Fibroblast of villous mesenchyme (primary cell): ENCODE results near the gene CDKL1. TPM values are rescaled to one million over a fixed set of nuclear protein-coding genes. Genes with fewer than 3 reads are reported as not detected.

ENCODE experiments used
- DNase-seq: peaks from one replicate; pipeline ENCODE4 v3.0.0-alpha.2; 2010; ENCODE audit warnings: low read depth
- H3K4me3 ChIP-seq: 2 replicates; pipeline ENCODE4 v1.5.1; 2011; ENCODE audit warnings: low read depth, mild to moderate bottlenecking, low read length
- total RNA-seq: library from RNA; depleted of rRNA; stranded (reverse); fragments of >200 nt; gene quantifications from 2 replicates; pipeline ENCODE4 v1.2.3, GENCODE V29; 2012
- TF ChIP-seq, protein P1 (sequence below): IDR thresholded peaks from 2 replicates; pipeline ENCODE4 v1.5.1; 2012; ENCODE audit warnings: low read depth, mild to moderate bottlenecking, low read length; ENCODE audit not compliant: insufficient read depth

CDKL1 gene
- total RNA-seq, 1 donor, result 12.1 TPM

DNA sequence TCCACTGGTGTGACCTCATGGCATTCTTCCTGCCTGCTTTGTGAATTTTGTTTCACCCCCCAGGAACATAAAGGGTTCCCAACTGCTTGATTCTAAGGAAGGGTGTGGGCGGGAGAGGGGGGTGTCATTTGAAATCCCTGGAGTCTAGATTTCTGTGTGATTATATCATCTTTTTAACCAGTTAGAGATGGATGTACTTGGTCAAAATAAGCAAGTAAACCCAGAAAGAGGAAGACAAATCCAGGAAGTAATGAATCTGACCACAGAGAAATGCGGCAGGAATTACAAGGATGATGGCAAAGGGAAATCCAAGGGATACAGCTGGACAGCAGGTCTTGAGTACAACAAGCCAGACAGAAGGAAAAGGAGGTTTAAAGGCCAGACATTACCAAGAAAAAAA lies 45.7 kb downstream of the CDKL1 start:
- TF ChIP-seq, protein P1, sequence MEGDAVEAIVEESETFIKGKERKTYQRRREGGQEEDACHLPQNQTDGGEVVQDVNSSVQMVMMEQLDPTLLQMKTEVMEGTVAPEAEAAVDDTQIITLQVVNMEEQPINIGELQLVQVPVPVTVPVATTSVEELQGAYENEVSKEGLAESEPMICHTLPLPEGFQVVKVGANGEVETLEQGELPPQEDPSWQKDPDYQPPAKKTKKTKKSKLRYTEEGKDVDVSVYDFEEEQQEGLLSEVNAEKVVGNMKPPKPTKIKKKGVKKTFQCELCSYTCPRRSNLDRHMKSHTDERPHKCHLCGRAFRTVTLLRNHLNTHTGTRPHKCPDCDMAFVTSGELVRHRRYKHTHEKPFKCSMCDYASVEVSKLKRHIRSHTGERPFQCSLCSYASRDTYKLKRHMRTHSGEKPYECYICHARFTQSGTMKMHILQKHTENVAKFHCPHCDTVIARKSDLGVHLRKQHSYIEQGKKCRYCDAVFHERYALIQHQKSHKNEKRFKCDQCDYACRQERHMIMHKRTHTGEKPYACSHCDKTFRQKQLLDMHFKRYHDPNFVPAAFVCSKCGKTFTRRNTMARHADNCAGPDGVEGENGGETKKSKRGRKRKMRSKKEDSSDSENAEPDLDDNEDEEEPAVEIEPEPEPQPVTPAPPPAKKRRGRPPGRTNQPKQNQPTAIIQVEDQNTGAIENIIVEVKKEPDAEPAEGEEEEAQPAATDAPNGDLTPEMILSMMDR, result no peak
- peak; percentile 82 for DNase-seq
- no peak overlapping the region for H3K4me3 ChIP-seq

DNA sequence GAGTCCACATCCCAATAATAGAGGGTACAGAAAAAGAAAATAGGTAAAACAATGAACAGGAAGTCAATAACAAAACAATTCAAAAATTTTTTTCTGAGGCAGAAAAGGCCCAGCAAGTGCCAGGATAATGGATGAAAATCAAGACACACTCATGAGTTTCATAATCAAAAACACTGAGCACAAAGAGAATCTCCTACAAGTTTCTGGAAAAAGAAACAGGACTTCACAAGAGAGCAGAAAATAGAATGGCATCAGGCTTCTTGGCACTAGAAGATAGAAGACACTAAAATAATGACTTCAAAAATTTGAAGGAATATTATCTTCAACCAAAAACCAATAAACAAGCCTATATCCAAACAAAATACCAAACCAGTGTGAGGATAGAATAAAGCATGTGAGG lies 47.7 kb downstream of the CDKL1 start:
- DNase-seq, result no peak
- no peak overlapping the region for H3K4me3 ChIP-seq
- TF ChIP-seq, protein P1, result no peak

DNA sequence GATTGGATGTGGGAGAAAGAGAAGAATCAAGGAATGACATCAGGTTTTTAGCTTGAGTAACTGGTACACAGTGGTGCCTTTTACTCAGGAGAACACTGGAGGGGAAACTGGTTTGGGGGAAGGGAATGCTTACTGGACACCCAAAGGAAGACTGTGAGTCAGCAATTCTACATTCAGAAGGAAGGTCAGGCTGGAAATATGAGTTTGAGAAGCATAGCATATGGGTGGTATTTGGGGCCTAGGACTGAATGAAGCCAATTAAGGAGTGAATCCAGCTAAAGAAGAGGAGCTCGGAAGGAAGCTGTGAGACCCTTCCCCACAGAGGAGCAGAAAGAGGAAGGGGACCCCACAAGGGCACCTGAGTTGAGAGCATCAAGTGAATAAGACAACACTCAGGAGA lies 49.2 kb downstream of the CDKL1 start:
- no peak overlapping the region for H3K4me3 ChIP-seq
- TF ChIP-seq, protein P1, result no peak
- DNase-seq, result peak; percentile 62

DNA sequence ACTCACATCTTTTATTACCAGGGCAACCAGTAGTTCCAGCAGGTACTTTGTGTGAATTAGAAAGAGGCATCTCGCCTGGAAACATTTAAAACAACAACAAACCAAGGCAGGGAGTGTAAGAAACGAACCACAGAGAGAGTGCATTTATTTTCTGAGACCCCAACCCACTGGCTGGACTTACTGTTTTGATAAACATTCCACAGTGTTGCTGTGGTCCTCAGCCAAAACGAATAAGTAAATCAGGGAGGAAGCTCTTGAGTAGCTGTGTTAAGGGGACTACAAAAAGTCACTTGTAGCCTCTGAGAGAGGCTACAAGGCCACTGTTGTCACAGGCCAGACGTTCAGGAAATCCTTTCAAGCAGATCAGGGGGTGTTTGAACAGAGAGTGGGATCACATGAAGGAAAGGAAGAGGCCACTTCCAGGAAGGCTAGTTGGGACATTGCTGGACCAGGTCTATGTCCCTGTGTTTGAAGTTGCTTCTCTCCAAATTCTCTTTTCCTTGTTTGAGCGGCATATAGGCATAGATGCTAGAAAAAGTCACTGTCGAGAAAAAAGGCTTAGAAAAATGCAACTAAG lies 50.7 kb downstream of the CDKL1 start:
- no peak overlapping the region for H3K4me3 ChIP-seq
- no peak for DNase-seq
- TF ChIP-seq, protein P1, result no peak

DNA sequence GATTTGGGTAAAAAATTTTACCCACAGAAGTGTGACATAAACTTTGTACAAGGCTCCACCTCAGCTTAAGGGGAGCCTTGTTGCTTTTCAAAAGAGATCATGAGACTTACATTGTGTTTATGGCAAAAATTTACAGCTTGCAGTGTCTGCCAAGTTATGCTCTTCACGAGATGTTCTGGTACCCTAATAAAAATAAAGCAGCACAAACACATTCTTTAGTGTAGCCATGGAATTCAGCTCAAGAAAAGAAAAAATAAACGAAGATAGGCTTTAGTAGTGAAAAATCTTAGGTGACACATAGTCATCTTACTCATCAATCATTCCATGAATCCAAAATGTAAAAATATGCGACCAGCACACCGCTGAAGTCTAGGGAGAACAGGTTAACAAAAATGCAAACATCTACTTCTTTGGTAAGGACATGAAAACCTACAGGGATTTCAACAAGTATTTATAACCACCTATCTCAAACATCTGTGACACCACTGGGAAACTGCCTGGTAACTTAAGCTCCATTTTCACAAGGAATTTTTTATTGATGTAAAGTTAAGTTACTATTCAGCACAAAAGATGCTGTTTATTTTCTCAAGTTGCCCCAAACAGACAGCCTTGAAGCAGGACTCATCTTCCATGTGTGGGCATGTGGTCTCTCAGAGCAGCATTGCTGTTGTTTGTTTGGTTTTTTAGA lies 51.7 kb downstream of the CDKL1 start:
- TF ChIP-seq, protein P1, result no peak
- no peak overlapping the region for H3K4me3 ChIP-seq
- DNase-seq, result peak; percentile 96

DNA sequence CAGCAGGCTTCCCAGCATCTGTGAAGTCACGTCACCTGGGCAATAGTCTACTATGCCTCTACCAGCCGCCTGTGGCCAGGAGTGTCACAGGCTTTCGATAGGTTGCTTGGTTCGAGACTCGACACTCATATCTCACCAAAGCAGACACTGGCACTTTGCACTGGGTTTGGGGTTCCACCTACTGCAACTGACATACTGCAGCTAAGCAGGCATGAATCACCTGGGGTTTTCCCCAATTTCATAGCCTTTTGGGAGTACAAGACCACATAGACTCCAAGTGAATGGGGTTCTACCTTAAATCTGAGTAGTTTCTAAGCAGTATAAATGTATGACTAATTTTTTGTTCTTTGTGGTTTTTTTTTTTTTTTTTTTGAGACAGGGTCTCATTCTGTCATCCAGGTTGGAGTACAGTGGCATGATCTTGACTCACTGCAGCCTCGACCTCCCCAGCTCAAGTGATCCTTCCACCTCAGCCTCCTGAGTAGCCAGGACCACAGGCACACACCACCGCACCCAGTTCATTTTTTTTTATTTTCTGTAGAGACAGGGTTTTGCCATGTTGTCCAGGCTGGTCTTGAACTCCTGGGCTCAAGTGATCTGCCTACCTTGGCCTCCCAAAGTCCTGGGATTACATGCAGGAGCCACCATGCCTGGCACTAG lies 52.4 kb downstream of the CDKL1 start:
- DNase-seq, result peak; percentile 18
- TF ChIP-seq, protein P1, result no peak
- no peak overlapping the region for H3K4me3 ChIP-seq
